H7 (cell line): ENCODE measurements around the gene TMEM169. TPM values are rescaled to one million over a fixed set of nuclear protein-coding genes. Genes with fewer than 3 reads are reported as not detected.
A peak's percentile ranks its signal among the peaks of the same experiment; 100 is the strongest.

ENCODE experiments used
- DNase-seq: peaks from one replicate; pipeline ENCODE4 v3.0.0; 2012
- H3K27me3 ChIP-seq: 2 replicates; pipeline ENCODE4 v1.6.0; 2011; ENCODE audit warnings: mild to moderate bottlenecking, low read length; ENCODE audit not compliant: control insufficient read depth, insufficient read depth
- H3K36me3 ChIP-seq: replicated peaks from 2 replicates; pipeline ENCODE4 v1.5.1; 2011; ENCODE audit warnings: low read length; ENCODE audit not compliant: control insufficient read depth, insufficient read depth
- H3K4me3 ChIP-seq: 2 replicates; pipeline ENCODE4 v1.5.1; 2011; ENCODE audit warnings: low read depth, mild to moderate bottlenecking, control low read depth, low read length, moderate library complexity; ENCODE audit not compliant: insufficient read depth
- total RNA-seq: library from RNA; depleted of rRNA; stranded (reverse); fragments of >200 nt; shearing (Covaris generic); gene quantifications from 2 replicates; pipeline ENCODE4 v1.2.3, GENCODE V29; 2014

The TMEM169 gene
- total RNA-seq, 1 experiment from 2014 or later: 0.42 TPM

GRCh38 chr2:216107320-216107719, 25.6 kb downstream of the TMEM169 start:
- no peak for DNase-seq
- Histone ChIP-seq H3K27me3 (no peaks in the 10 kb centered on the region), H3K4me3 (no peak overlapping the region), H3K36me3 (peaks cover 18% of the 10 kb centered on the region)

GRCh38 chr2:216107760-216108159, 26.0 kb downstream of the TMEM169 start:
- DNase-seq: peak; percentile 58
- H3K4me3 ChIP-seq: no peak overlapping the region
- peaks cover 22% of the 10 kb centered on the region for H3K36me3 ChIP-seq
- no peaks in the 10 kb centered on the region for H3K27me3 ChIP-seq

- H3K4me3 ChIP-seq: peak overlapping the region; percentile 32
- peak; percentile 50 for DNase-seq
- H3K27me3 ChIP-seq: no peaks in the 10 kb centered on the region
- H3K36me3 ChIP-seq: peaks cover 29% of the 10 kb centered on the region
Measured at GRCh38 chr2:216108310-216108966, 26.7 kb downstream of the TMEM169 start.

GRCh38 chr2:216108967-216109921, 27.5 kb downstream of the TMEM169 start, which contains the start of gene XRCC5:
TSS of gene XRCC5 (plus strand) at chr2:216109348. CDS start at chr2:216109437, 89 bp downstream.
- H3K36me3 ChIP-seq: peaks cover 35% of the 10 kb centered on the region
- peak; percentile 90 for DNase-seq
- H3K27me3 ChIP-seq: no peaks in the 10 kb centered on the region
- peak within 1 kb of the TSS; percentile 100 for H3K4me3 ChIP-seq

GRCh38 chr2:216109962-216110614, 28.4 kb downstream of the TMEM169 start:
- Histone ChIP-seq H3K27me3 (no peaks in the 10 kb centered on the region), H3K4me3 (peak overlapping the region; percentile 100), H3K36me3 (peaks cover 35% of the 10 kb centered on the region)
- DNase-seq: no peak

GRCh38 chr2:216110620-216111019, 28.9 kb downstream of the TMEM169 start:
- no peaks in the 10 kb centered on the region for H3K27me3 ChIP-seq
- H3K4me3 ChIP-seq: no peak overlapping the region; the same call in 1 of the 2 replicates
- peaks cover 35% of the 10 kb centered on the region for H3K36me3 ChIP-seq
- DNase-seq: no peak

GRCh38 chr2:216111122-216111521, 29.4 kb downstream of the TMEM169 start:
- Histone ChIP-seq H3K27me3 (no peaks in the 10 kb centered on the region), H3K36me3 (peaks cover 35% of the 10 kb centered on the region), H3K4me3 (no peak overlapping the region)
- DNase-seq: no peak

- DNase-seq: no peak
- peaks cover 48% of the 10 kb centered on the region for H3K36me3 ChIP-seq
- H3K27me3 ChIP-seq: no peaks in the 10 kb centered on the region
- no peak overlapping the region for H3K4me3 ChIP-seq
Measured at GRCh38 chr2:216112926-216113325, 31.2 kb downstream of the TMEM169 start.

- Histone ChIP-seq H3K27me3 (no peaks in the 10 kb centered on the region), H3K36me3 (peaks cover 54% of the 10 kb centered on the region), H3K4me3 (no peak overlapping the region)
- no peak for DNase-seq
Measured at GRCh38 chr2:216113572-216113971, 31.9 kb downstream of the TMEM169 start.

- H3K4me3 ChIP-seq: no peak overlapping the region
- no peaks in the 10 kb centered on the region for H3K27me3 ChIP-seq
- peaks cover 61% of the 10 kb centered on the region for H3K36me3 ChIP-seq
- no peak for DNase-seq
Measured at GRCh38 chr2:216114382-216114713, 32.6 kb downstream of the TMEM169 start.

- H3K27me3 ChIP-seq: no peaks in the 10 kb centered on the region
Measured at GRCh38 chr2:216114714-216115531, 33.2 kb downstream of the TMEM169 start.

GRCh38 chr2:216116418-216116817, 34.7 kb downstream of the TMEM169 start:
- Histone ChIP-seq H3K36me3 (peaks cover 69% of the 10 kb centered on the region), H3K4me3 (no peak overlapping the region), H3K27me3 (no peaks in the 10 kb centered on the region)
- DNase-seq: no peak

More at GRCh38 chr2:216114714-216115531, 33.2 kb downstream of the TMEM169 start:
- H3K36me3 ChIP-seq: peaks cover 67% of the 10 kb centered on the region
- DNase-seq: peak; percentile 82
- H3K4me3 ChIP-seq: peak overlapping the region; percentile 28

- no peak overlapping the region for H3K4me3 ChIP-seq
- H3K36me3 ChIP-seq: peaks cover 63% of the 10 kb centered on the region
- no peak for DNase-seq
- H3K27me3 ChIP-seq: no peaks in the 10 kb centered on the region
Measured at GRCh38 chr2:216117561-216118340, 36.0 kb downstream of the TMEM169 start.
